SU-DHL-6 (cell line): Measurements from ENCODE around the gene SIK3.

Source experiments
- EZH2phosphoT487 ChIP-seq: fragments of 200-600 bp; sonication (generic), shearing (Covaris generic); conservative IDR thresholded peaks from 2 replicates; pipeline ENCODE4 v1.6.1; 2018; ENCODE audit warnings: mild to moderate bottlenecking, antibody characterized with exemption, low read length, moderate library complexity, mixed read lengths
- TF ChIP-seq, protein P1 (sequence below): fragments of 200-600 bp; sonication (generic); IDR thresholded peaks from one replicate; pipeline ENCODE4 v1.5.1; 2017; ENCODE audit warnings: antibody characterized with exemption, mild to moderate bottlenecking, low read length, moderate library complexity; ENCODE audit not compliant: insufficient read depth, poor library complexity, severe bottlenecking

DNA sequence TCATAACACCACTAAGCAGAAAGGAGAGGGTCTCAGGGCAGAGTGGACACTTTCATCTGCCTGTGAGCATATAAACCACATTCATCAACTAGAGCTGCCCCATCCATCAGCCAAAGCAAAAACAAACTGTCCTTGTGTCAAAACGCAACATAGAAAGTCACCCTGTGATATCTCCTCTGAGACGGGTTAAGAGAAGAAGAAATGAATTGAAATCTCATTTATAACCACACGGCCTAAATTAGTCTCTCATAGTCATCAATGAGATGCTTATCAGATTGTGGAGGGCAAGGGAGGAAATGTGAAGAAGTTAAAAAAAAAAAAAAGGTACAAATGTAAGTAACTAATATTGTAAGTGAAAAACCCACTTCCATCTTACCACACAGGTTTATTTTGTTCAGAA lies 75.7 kb downstream of the SIK3 start:
- TF ChIP-seq, protein P1, sequence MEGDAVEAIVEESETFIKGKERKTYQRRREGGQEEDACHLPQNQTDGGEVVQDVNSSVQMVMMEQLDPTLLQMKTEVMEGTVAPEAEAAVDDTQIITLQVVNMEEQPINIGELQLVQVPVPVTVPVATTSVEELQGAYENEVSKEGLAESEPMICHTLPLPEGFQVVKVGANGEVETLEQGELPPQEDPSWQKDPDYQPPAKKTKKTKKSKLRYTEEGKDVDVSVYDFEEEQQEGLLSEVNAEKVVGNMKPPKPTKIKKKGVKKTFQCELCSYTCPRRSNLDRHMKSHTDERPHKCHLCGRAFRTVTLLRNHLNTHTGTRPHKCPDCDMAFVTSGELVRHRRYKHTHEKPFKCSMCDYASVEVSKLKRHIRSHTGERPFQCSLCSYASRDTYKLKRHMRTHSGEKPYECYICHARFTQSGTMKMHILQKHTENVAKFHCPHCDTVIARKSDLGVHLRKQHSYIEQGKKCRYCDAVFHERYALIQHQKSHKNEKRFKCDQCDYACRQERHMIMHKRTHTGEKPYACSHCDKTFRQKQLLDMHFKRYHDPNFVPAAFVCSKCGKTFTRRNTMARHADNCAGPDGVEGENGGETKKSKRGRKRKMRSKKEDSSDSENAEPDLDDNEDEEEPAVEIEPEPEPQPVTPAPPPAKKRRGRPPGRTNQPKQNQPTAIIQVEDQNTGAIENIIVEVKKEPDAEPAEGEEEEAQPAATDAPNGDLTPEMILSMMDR: no peak
- TF ChIP-seq EZH2phosphoT487: no peak
